GM21528 (cell line): ENCODE data around the gene MYBPC3.
"Not testable (repeated sequence)": the region's sequence is repeated elsewhere in the genome, so short reads cannot be mapped to it uniquely, and the experiment has no call there.

ENCODE experiments used
- ATAC-seq: cut with Tn5 transposase; IDR thresholded peaks from one replicate; pipeline ENCODE4 v1.9.1; 2021; ENCODE audit warnings: mild to moderate bottlenecking, moderate library complexity; ENCODE audit not compliant: unreplicated experiment, low FRiP score

MYBPC3 gene

GRCh38 chr11:47327025-47327424, 25.5 kb downstream of the MYBPC3 start:
- no peak for ATAC-seq

- ATAC-seq, result no peak
These were observed 26.3 kb downstream of the MYBPC3 start for GRCh38 chr11:47326198-47326597.

- no peak for ATAC-seq
These were observed 27.0 kb downstream of the MYBPC3 start for GRCh38 chr11:47325271-47326041.

GRCh38 chr11:47324520-47324919, 28.0 kb downstream of the MYBPC3 start:
- no peak for ATAC-seq

- no peak for ATAC-seq
These were observed 34.3 kb downstream of the MYBPC3 start for GRCh38 chr11:47318166-47318565.

- peak; percentile 68 for ATAC-seq
These were observed 35.3 kb downstream of the MYBPC3 start for GRCh38 chr11:47317064-47317828.

- not testable (repeated sequence) for ATAC-seq
These were observed 36.0 kb downstream of the MYBPC3 start for GRCh38 chr11:47316501-47316900.

- ATAC-seq, result no peak
These were observed 37.5 kb downstream of the MYBPC3 start for GRCh38 chr11:47314992-47315391.

- ATAC-seq, result no peak
These were observed 44.3 kb downstream of the MYBPC3 start for GRCh38 chr11:47308050-47308823.

GRCh38 chr11:47306484-47306844, 46.0 kb downstream of the MYBPC3 start:
- ATAC-seq, result no peak

- ATAC-seq, result no peak
These were observed 46.6 kb downstream of the MYBPC3 start for GRCh38 chr11:47305734-47306483.

- ATAC-seq, result no peak
These were observed 49.6 kb downstream of the MYBPC3 start for GRCh38 chr11:47302853-47303252.

GRCh38 chr11:47299078-47299477, 53.4 kb downstream of the MYBPC3 start:
- ATAC-seq, result no peak

GRCh38 chr11:47296045-47296444, 56.5 kb downstream of the MYBPC3 start:
- ATAC-seq, result no peak

GRCh38 chr11:47295385-47295784, 57.1 kb downstream of the MYBPC3 start:
- ATAC-seq, result no peak

- ATAC-seq, result no peak
These were observed 62.6 kb downstream of the MYBPC3 start for GRCh38 chr11:47289856-47290255.

GRCh38 chr11:47288066-47288465, 64.4 kb downstream of the MYBPC3 start:
- no peak for ATAC-seq

- no peak for ATAC-seq
These were observed 66.3 kb downstream of the MYBPC3 start for GRCh38 chr11:47285969-47286770.

GRCh38 chr11:47284151-47284550, 68.4 kb downstream of the MYBPC3 start:
- ATAC-seq, result no peak

- ATAC-seq, result no peak
These were observed 70.0 kb downstream of the MYBPC3 start for GRCh38 chr11:47282462-47282861.
